K562 (cell line): Measurements from ENCODE around the gene POLR1C. TPM values are rescaled to one million over a fixed set of nuclear protein-coding genes. Genes with fewer than 3 reads are reported as not detected.

Source experiments
- BCOR ChIP-seq: fragments of 450-650 bp; IDR thresholded peaks from 2 replicates; pipeline ENCODE4 v1.6.1; 2016
- DPF2 ChIP-seq: fragments of 450-650 bp; IDR thresholded peaks from 2 replicates; pipeline ENCODE4 v1.6.1; 2016
- EP400 ChIP-seq: fragments of 450-650 bp; IDR thresholded peaks from 2 replicates; pipeline ENCODE4 v1.6.1; 2017; ENCODE audit warnings: antibody characterized with exemption, mild to moderate bottlenecking, moderate library complexity
- FOS ChIP-seq: IDR thresholded peaks from 3 replicates; pipeline ENCODE4 v1.6.1; 2011; ENCODE audit not compliant: insufficient read length; ENCODE audit errors: extremely low read depth
- GATAD2A ChIP-seq: fragments of 450-650 bp; IDR thresholded peaks from 2 replicates; pipeline ENCODE4 v1.6.1; 2017
- SUPT5H ChIP-seq: fragments of 450-650 bp; IDR thresholded peaks from 2 replicates; pipeline ENCODE4 v1.6.1; 2016
- TAL1 ChIP-seq: fragments of 450-650 bp; IDR thresholded peaks from 2 replicates; pipeline ENCODE4 v1.6.1; 2016; ENCODE audit warnings: mild to moderate bottlenecking
- ZBTB1 ChIP-seq: sonication (generic); formaldehyde crosslinking; IDR thresholded peaks from 2 replicates; pipeline ENCODE4 v1.8.1; 2023; ENCODE audit warnings: missing genetic modification reagents, low read depth, mild to moderate bottlenecking, borderline replicate concordance
- ZNF444 ChIP-seq: fragments of 250-450 bp; sonication (Bioruptor Pico); IDR thresholded peaks from 2 replicates; pipeline ENCODE4 v1.4.0; 2020; ENCODE audit warnings: mild to moderate bottlenecking, moderate library complexity
- ZNF507 ChIP-seq: conservative IDR thresholded peaks from 2 replicates; pipeline ENCODE4 v1.6.1; 2017; ENCODE audit warnings: missing genetic modification characterization, missing compliant biosample characterization
- ZNF668 ChIP-seq: fragments of 250-450 bp; sonication (Bioruptor Pico); IDR thresholded peaks from 2 replicates; pipeline ENCODE4 v1.8.0; 2022; ENCODE audit warnings: mild to moderate bottlenecking, inconsistent platforms
- ZNF77 ChIP-seq: fragments of 250-450 bp; sonication (Bioruptor Pico); IDR thresholded peaks from 2 replicates; pipeline ENCODE4 v1.5.0; 2020
- polyA plus RNA-seq, 8 experiments: library from polyadenylated mRNA; depleted of rRNA in 4 of 8; stranded (reverse) in 5 of 8; unstranded in 3 of 8; fragments of >200 nt; fragmentation: Nextera tagmentation in 2 of 8; fragmentation: Illumina TruSeq in 1 of 8; extraction: Ambion mirVana in 2 of 8; extraction: Trizol in 1 of 8; gene quantifications; 2 replicates each; pipeline versions ENCODE4 v1.2.1 to v1.2.3, GENCODE V29; 2011 to 2014; ENCODE audit warnings: inconsistent platforms in 1 of 8, missing spikeins in 1 of 8
- total RNA-seq, 7 experiments: library from RNA; depleted of rRNA in 6 of 7; stranded (reverse); fragments of >200 nt in 6 of 7; fragmentation: Illumina TruSeq in 2 of 7; extraction: Trizol in 2 of 7; gene quantifications; 2 replicates each; pipeline versions ENCODE4 v1.2.1 to v1.2.3, GENCODE V29; 2011 to 2021; ENCODE audit warnings: low replicate concordance in 1 of 7
- TF ChIP-seq, protein P1 (sequence below), 2 experiments: fragments of 450-650 bp; formaldehyde crosslinking in 1 of 2; IDR thresholded peaks; 2 replicates each; pipeline versions ENCODE4 v1.4.0 to v1.6.1; 2014 to 2020; ENCODE audit warnings: mild to moderate bottlenecking in 2 of 2, borderline replicate concordance in 1 of 2, low read depth in 1 of 2
- TF ChIP-seq, protein P2 (sequence below): sonication (generic); formaldehyde crosslinking; IDR thresholded peaks from 2 replicates; pipeline ENCODE4 v1.8.0; 2022; ENCODE audit warnings: mild to moderate bottlenecking, missing genetic modification reagents
- TF ChIP-seq, protein P3 (sequence below): sonication (generic); formaldehyde crosslinking; IDR thresholded peaks from 2 replicates; pipeline ENCODE4 v1.8.0; 2022; ENCODE audit warnings: missing genetic modification reagents, mild to moderate bottlenecking, borderline replicate concordance
- TF ChIP-seq, protein P4 (sequence below): fragments of 250-450 bp; sonication (Bioruptor Pico); IDR thresholded peaks from 2 replicates; pipeline ENCODE4 v1.8.0; 2022; ENCODE audit warnings: inconsistent platforms, mild to moderate bottlenecking, moderate library complexity, borderline replicate concordance

The POLR1C gene
- total and polyA plus RNA-seq, 9 of the 15 experiments (the other 6 are each of a cell fraction or from before 2014, with no cell fraction given) = 83.5 to 429 (median 120) TPM

DNA sequence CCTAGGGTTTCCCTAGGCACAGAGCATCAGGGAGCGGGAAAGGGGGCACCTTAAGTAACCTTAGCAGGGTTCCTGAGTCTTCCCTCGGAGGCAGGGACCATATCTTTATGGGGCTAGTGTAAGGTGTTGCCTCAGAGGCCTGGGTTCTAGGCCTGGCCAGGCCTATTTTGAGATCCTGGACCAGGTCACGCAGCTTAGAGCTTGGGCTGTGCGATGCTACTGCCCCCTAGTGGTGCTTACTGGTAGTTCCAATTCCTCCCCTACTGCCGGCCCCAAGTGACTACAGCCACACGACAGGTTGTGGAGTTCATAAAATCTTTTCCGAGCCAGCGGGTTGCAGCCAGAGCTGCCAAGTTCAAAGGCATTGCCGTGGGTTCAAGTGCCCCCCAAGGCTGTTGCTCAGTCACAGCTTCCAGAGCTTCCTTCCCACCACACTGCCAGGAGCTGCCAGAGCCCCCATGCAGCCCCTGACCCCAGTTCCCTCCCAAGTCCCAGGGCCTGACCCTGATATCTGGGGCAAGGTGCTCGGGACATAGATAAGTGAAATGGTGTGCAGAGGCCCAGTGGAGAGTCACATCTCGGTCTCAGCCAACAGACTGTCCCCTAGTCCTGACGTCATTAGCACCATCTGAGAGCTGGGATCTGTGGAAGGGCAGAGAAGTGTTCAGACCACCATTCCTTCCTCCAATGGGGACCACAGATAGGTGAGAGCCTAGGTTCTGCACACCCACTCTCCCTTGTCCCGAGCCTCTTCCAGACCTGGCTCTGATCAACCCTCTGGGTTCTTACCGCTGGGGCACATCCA, 10.0 kb upstream of the POLR1C start (continued):
- TF ChIP-seq GATAD2A (no peak), ZNF507 (tag) (no peak), ZNF668 (no peak), TAL1 (no peak), SUPT5H (no peak), BCOR (no peak), EP400 (no peak), FOS (no peak), ZBTB1 (CRISPR knock-in tag) (no peak), ZNF77 (CRISPR knock-in tag) (no peak), DPF2 (no peak), ZNF444 (CRISPR knock-in tag) (no peak)
- TF ChIP-seq, protein P1, sequence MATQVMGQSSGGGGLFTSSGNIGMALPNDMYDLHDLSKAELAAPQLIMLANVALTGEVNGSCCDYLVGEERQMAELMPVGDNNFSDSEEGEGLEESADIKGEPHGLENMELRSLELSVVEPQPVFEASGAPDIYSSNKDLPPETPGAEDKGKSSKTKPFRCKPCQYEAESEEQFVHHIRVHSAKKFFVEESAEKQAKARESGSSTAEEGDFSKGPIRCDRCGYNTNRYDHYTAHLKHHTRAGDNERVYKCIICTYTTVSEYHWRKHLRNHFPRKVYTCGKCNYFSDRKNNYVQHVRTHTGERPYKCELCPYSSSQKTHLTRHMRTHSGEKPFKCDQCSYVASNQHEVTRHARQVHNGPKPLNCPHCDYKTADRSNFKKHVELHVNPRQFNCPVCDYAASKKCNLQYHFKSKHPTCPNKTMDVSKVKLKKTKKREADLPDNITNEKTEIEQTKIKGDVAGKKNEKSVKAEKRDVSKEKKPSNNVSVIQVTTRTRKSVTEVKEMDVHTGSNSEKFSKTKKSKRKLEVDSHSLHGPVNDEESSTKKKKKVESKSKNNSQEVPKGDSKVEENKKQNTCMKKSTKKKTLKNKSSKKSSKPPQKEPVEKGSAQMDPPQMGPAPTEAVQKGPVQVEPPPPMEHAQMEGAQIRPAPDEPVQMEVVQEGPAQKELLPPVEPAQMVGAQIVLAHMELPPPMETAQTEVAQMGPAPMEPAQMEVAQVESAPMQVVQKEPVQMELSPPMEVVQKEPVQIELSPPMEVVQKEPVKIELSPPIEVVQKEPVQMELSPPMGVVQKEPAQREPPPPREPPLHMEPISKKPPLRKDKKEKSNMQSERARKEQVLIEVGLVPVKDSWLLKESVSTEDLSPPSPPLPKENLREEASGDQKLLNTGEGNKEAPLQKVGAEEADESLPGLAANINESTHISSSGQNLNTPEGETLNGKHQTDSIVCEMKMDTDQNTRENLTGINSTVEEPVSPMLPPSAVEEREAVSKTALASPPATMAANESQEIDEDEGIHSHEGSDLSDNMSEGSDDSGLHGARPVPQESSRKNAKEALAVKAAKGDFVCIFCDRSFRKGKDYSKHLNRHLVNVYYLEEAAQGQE (IDR thresholded peaks at IDR 0.05; ENCODE audit: borderline replicate concordance) = peak; percentile 76
- TF ChIP-seq, protein P1 (CRISPR knock-in tag; IDR thresholded peaks at IDR 0.05; ENCODE audit: low read depth) = peak; percentile 35; the same call in 1 of the 2 replicates
- TF ChIP-seq, protein P2, sequence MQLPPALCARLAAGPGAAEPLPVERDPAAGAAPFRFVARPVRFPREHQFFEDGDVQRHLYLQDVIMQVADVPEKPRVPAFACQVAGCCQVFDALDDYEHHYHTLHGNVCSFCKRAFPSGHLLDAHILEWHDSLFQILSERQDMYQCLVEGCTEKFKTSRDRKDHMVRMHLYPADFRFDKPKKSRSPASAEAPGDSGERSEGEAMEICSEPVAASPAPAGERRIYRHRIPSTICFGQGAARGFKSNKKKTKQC (CRISPR knock-in tag) = 0 out of 2 replicates have a peak, but pooled peaks have one; percentile 13
- TF ChIP-seq, protein P3, sequence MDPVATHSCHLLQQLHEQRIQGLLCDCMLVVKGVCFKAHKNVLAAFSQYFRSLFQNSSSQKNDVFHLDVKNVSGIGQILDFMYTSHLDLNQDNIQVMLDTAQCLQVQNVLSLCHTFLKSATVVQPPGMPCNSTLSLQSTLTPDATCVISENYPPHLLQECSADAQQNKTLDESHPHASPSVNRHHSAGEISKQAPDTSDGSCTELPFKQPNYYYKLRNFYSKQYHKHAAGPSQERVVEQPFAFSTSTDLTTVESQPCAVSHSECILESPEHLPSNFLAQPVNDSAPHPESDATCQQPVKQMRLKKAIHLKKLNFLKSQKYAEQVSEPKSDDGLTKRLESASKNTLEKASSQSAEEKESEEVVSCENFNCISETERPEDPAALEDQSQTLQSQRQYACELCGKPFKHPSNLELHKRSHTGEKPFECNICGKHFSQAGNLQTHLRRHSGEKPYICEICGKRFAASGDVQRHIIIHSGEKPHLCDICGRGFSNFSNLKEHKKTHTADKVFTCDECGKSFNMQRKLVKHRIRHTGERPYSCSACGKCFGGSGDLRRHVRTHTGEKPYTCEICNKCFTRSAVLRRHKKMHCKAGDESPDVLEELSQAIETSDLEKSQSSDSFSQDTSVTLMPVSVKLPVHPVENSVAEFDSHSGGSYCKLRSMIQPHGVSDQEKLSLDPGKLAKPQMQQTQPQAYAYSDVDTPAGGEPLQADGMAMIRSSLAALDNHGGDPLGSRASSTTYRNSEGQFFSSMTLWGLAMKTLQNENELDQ (CRISPR knock-in tag) = no peak
- TF ChIP-seq, protein P4, sequence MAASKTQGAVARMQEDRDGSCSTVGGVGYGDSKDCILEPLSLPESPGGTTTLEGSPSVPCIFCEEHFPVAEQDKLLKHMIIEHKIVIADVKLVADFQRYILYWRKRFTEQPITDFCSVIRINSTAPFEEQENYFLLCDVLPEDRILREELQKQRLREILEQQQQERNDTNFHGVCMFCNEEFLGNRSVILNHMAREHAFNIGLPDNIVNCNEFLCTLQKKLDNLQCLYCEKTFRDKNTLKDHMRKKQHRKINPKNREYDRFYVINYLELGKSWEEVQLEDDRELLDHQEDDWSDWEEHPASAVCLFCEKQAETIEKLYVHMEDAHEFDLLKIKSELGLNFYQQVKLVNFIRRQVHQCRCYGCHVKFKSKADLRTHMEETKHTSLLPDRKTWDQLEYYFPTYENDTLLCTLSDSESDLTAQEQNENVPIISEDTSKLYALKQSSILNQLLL (CRISPR knock-in tag) = no peak
